Stimulated activated CD8-positive, alpha-beta memory T cell treated with anti-CD3 and anti-CD28 coated beads, Interleukin-2, amount 100 ng/mL, for 1 hour (primary cell): Measurements from ENCODE around the gene PPY.
"Not testable (repeated sequence)": the region's sequence is repeated elsewhere in the genome, so short reads cannot be mapped to it uniquely, and the experiment has no call there.

ENCODE experiments used
- DNase-seq, 2 donors: peaks; one replicate each; pipeline ENCODE4 v3.0.0-alpha.2; 2020; ENCODE audit warnings: low read depth in 2 of 2

The PPY gene, protein sequence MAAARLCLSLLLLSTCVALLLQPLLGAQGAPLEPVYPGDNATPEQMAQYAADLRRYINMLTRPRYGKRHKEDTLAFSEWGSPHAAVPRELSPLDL

DNA sequence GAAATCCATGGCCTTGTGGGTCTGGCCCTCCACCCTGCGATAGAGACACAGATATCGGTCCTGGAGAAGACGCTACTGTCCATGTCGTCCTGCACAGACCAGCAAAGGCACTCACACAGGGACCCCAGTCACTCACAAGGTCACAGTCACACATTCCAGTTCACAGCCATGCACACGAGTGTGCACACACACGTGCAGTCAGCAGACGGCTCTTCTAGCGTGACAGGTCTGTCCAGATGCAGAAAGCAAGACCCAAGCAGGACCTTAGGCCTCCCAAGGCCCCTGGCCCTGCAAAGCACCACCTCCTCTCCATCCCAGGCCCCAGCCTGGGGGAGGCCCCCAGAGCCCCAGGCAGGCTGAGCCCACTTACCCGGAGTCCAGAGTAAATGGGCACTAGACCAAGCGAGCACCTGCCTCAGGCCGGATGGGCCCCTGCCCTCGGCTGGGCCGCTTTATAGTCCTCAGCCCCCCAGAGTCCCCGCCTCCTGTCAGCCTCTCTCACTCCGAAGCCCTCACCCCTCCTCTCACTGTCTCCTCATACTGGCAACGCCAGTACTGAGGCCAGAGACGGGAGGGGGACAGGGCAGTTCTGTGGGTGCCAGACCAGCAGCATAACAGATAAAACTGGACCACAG, at the start of gene PPY:
TSS of gene PPY (minus strand) at position 426 of the 635 bp plus-strand sequence. CDS start 822 bp downstream, outside the sequence.
- DNase-seq, result no peak

DNA sequence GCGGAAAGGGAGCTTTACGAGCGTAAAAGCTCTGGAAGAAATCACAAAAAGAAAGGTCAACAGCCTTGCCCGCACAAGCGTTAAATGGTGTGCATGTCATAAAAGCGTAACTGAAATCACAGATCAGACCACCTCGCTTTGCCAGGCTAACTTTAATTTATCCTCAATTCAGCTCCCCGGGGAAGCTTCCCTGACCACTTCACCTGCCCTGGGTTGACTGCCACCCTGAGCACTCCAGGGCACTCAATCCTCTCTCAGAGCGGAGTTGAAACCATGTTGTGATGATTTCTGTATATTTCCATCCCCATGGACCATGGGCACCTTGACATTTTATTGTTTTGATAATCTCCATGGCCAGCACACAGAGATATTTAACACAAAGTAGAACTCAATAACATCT, 46.0 kb upstream of the PPY start:
- no peak for DNase-seq

DNA sequence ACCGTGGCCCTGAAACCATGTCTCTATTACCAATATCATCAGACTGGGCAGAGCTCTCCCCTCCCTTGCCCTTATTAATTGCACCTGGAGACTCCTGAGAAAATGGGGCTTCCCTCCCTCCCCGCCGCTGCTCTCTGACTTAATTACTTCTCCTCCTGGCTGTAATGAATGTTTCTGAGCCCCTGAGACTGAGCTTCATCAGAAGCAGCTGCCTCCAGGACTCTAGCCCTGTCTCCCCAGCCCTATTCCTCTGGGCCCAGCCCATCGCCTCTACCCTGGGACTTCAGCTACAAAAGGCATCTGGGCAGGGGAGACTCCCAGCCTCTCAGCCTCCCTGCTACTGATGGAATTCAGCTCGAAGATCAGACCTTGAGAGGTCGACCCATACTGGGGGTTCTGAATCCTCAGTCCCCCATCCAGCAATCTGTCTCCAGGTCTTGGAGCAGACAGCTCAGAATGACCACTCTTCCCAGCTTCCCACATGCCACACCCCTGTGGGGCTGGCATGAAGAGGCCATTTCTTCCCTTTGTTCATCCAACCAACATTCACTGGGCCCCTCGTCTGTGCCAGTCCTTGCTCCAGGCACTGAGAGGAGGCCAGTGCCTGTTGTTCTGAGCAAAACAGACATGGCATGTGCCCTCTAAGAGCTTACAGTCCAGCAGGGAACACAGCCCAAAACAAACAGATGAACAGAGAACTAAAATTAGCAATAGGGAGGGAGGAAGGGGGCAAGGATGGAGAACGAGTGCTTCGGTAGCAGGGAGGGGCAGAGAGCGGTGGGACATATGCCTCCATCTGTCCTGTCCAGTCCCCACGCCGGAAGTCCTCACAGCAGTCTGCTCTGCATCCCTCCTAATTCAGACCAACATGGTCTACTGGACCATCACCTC, 45.1 kb upstream of the PPY start:
- no peak for DNase-seq

DNA sequence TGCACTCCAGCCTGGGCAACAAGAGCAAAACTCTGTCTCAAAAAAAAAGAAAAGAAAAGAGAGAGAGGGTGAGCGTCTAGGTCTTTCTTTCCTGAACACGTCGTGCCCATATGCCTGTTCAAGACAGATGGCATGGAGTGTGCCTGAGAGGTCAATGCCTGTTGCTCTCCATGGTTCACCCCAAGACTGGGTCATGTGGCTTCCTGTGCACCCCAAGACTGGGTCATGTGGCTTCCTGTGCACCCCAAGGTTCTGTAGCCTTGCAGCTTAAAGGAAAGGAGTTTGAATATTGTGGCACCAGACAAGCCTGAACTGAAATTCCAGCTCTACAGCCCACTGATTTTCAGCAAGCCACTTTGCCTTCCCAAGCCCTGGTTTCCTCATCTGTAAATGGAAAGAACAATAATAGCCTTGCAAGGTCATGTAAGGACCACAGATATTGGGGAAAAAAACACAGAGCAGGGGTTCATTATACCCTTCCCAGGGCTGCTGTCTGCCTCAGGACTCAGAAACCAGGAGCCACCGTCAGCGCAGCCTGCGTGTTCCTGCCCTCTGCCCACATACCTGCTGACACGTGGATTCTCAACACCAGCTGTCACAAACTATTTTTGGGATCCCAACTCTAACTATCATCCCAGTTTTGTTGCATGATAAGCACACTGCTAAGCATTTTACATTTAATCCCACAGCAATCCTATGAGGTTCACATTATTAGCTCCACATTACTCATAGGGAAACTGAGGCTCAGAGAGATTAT, 44.1 kb upstream of the PPY start:
- no peak for DNase-seq

DNA sequence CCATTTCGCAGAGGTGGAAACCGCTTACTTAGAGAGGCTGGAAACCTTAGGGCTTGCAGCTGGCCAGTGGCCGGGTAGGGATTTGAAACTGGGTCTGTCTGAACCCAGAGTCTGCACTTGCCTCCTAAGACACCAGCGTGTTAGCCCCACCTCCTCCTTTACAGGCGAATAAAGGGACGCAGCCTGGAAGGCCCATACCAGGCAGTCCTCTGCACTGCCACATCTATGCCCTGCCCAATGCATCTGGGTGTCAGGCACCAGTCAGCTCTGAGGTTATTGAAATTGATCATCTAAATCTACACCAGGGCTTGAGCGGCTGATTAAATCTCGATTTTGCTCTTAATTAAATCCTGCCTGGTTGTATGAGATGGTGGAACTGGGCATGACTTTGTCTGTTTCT, 42.2 kb upstream of the PPY start:
- DNase-seq, result no peak

DNA sequence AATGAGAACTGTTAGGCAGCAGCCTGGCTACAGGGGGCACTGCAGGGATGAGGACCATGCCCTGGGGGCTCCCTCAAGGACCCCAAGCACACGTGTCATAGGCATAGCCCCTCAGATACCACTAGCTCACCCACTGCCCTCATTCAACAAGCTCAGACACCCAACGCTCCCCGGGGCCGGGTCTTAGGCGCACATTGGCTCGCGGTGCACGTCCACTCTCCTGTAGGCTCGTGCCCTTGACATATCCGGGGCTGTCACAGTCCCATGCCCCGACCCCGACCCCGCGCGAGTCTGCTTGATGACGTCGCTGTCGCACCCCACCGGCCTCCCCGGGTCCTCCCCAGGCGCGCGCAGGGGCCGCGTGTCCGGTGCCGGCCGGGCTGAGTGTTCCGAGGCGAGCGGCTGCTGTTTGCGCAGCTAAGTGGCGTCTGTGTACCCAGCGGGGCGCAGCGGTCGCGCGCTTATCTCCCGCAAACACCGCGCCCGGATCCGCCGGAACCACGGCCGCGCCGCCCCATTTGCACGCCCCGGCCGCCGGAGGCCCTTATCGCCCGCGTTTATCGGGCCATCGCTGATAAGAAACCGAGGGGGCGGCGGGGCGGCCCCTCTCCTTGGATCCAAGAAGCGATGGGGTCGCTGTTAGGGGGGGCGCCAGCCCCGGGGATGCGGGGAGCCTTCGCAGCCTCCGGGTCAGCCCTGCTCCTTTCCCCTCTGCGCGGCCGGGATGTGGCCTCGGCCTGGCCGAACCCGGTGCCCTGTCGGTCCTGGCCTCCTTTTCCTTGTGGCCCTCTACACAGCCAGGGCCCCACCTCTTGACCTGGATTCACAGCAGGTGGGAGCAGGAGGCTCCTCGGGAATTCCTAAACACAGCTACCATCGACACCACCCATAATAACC, 41.5 kb upstream of the PPY start:
- DNase-seq, result no peak

DNA sequence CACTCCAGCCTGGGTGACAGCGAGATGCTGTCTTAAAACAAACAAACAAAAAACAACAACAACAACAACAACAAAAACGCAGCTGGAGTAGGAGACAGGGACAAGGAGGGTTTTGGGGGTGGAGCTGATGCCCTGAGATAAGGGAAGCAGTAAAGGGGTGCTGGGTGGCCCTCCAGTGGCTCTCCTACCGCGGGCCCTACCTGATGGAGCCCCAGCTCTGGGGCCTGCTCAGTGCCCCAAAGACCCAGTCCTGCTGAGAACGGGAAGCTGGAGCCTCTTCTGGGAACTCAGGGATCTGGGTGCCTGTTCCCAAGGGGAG, 40.9 kb upstream of the PPY start:
- DNase-seq, result no peak

DNA sequence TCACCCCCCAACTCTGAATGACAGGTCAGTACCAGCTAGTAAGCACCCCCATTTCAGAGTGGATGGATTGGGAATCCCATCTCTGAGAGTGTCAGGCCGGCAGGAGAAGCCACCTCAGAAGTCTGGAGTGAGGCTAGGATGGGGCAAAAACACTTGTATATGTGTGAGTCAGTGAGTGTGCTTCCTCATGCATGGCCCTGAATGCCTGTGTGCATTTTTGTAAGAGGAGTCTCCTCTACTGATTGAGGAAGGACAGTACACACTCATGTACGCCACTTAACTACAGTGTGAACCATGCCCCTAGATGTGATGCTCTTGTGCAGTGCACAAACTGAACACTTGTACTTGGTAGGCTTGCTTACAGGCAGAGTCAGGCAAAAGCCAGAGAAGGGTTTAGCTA, 39.9 kb upstream of the PPY start:
- no peak for DNase-seq

DNA sequence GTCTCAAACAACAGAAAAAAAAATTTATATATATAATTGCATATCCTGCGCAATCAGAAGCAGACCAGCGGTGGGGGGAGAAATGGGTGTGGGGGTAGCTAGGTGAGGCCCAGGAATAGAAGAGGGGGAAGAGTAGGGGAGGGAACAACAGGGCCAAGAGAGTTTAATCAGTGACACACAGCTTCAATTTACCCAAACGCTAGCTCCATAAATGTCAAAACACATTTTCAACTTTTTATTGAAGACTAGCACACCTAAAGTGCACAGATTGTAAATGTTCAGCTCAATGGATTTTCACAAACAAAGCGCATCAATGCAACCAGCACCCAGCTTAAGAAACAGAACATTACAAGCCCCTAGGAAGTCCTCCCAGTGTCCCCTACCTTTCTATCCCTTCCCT, 37.4 kb upstream of the PPY start:
- no peak for DNase-seq

DNA sequence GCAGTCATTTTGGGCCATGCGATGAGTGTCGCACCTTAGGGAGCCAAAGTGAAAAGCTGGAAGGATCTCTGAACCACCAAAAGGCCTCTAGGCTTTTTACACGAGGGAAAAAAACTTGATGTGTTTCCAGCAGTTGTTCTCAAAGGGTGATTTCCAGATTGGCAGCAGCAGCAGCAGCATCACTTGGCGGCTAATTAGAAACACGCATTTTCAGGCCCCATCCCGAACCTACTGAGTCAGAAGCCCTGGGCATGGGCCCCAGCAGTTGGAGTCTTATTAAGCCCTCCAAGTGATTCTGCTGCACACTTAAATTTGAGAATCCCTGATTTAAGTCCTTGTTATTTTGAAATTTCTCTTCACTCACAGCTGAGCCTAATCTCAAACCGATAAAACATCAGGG, 36.7 kb upstream of the PPY start:
- no peak for DNase-seq

DNA sequence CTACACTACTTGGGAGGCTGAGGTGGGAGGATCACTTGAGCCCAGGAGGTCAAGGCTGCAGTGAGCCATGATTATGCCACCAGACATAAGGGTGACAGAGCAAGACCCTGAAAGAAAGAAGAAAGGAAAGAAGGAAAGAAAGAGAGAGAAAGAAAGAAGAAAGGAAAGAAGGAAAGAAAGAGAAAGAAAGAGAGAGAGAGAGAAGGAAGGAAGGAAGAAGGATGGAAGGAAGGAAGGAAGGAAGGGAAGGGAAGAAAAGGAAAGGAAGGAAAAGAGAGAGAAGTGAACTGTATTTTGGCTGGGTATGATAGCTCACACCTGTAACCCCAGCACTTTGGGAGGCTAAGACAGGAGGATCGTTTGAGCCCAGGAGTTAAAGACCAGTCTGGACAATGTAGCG, 35.8 kb upstream of the PPY start:
- no peak for DNase-seq

DNA sequence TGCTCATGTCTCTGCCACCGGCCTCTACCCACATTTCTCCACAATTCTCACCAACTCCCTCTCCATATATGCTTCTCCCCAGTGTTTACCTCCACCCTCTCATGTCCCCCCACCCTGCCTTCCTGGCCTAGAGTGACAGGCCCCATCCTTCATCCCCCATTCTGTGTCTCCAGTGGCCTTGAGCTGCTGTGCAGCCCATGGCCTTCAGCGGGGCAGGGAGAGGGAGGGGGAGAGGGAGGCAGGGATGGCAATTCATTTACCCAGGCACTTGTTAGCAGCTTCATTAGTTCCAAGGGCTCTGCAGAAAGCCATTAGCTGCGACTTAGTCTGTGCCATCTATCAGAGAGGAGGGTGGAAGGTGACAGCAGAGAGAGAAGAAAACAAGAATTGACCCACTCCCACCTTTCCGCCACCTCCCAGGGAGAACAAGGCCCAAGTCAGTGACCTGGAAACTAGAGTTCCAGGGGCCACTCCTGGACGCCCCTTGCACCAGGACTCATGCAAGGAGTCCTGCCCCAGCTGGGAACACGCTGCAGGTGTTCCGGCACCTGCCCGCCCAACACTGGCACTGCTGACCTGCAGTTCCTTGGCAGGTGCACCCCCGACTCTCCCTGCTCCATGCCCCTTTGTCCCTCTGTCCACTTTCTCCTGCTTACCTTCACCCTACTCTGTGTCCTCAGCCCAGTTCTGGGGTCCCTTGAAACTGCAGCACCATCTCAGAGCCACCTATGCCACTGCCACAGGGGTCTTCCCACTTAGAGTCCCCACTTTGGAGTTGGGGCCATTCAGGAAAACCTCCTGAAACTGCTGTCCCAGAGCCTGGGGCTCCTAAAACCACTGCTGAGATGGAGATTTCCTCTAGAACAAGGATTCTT, 34.9 kb upstream of the PPY start:
- no peak for DNase-seq

DNA sequence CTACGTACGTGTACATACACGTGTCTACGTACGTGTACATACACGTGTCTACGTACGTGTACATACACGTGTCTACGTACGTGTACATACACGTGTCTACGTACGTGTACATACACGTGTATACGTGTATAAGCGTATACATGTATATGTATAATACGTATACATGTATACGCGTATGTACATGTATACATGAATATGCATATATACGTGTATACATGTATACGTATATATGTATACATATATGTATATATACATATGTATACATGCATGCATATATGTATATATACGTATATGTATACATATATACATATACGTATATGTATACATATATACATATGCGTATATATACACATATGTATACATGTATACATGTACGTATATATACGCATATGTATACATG, 33.6 kb upstream of the PPY start:
- DNase-seq, result no peak

DNA sequence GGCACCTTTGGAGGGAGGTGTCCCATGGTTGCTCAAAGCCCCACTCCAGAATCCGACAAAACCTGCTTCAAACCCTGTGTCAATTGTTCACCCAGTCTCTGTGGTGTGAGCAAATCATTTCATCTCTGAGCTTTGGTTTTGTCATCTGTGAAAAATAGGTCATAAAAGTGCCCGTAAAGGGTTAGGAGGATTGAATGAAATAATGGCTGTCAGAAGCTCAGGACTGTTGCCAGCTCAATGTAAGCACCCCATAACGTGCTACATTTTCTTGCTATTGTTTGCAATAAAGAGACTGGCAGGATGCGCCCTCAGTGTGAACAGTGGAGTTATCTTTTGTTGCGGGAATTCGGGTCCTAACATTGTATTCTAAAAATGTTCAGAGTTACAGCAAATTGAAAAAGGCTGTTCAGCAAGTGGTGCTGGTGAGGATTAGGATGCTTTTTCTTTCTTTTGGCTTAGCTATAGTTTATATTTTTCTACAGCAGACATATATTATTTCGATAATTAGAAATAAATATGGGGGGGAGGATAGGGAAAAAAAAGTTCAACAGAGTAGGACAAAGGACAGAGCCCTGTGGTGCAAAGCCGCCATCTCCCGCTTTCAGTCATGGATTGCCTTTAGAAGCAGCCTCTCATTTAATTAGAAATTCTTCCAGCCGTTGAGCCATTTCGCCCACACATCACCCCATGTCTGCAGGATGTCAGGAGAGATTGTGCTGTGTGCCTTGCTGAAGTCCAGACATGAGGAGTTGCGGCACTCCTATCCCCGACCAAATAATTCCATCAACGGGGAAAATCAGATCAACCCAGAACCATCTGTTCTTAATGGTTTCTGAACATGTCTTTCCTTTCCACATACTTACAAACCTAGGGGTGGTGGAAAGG, 32.3 kb upstream of the PPY start:
- DNase-seq, result no peak

DNA sequence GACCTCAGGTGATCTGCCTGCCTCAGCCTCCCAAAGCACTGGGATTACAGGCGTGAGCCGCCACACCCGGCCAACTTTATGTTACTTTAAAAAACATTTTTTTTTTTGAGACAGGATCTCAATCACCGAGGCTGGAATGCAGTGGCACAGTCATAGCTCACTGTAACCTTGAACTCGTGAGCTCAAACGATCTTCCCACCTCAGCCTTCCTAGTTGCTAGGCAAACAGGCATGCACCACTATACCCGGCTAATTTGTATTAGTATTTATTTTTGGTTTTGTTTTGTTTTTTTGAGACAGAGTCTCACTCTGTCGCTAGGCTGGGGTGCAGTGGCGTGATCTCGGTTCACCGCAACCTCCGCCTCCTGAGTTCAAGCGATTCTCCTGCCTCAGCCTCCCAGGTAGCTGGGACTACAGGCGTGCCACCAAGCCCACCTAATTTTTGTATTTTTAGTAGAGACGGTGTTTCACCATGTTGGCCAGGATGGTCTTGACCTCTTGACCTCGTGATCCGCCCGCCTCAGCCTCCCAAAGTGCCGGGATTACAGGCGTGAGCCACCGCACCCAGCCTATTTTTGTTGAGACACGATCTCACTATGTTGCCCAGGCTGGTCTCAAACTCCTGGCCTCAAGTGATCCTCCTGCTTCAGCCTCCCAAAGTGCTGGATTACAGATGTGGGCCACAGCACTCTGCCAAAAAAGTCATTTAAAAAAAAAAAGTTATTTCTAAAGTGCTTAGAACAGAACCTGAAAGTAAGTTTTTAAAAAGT, 30.4 kb upstream of the PPY start:
- not testable (repeated sequence) for DNase-seq

DNA sequence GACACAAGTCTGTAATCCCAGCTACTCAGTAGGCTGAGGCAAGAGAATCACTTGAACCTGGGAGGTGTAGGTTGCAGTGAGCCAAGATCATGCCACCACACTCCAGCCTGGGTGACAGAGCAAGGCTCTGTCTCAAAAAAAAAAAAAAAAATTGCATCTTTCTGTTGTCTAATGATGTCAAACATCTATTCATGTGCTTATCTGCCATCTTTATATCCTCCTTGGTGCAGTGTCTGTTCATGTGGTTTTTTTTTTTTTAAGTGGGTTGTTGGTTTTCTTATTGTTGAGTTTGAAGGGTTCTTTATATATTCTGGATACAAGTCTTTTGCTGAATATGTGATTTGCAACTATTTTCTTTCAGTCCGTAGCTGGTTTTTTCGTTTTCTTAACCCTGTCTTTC, 29.2 kb upstream of the PPY start:
- DNase-seq, result not testable (repeated sequence)

DNA sequence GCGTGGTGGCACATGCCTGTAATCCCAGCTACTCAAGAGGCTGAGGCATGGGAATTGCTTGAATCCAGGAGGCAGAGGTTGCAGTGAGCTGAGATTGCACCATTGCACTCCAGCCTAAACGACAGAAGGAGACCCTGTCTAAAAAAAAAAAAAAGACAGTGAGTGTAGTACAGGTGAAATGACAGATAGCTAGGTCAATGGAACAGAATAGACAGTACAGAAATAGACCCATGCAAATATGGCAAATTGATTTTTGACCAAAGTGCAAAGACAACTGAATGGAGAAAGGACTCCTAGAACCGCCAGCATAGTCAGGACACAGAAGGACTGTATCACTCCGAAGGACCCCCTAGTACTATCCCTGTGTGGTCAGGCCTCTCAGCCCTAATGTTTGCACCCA, 28.1 kb upstream of the PPY start:
- DNase-seq, result no peak

DNA sequence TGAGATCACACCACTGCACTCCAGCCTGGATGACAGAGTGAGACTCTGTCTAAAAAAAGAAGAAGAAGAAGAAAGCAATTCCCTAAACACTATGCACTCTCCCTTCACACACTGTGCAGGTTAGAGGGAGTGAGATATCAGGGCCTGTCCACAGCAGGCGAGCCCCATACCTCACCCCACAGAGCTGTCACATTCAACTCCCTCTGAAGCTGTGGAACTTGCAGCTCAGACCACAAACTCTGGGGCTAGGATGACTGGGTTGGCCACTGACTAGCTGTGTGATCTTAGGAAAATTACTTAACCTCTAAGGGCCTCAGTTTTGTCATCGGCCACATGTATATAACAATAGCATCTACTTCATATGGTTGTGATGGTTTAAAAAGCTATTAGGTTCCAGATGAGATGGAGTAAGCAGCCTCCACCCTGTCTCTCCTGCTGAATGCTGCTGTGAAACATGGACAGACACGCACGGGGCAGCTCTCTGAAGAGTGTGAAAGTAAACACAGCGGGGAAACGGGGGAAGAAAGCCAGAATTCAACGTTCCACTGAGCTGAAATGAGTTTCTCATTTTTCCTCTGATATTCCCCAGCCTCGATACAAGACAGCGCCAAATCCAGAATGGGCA, 25.1 kb upstream of the PPY start:
- DNase-seq, result no peak
